Adrenal gland (tissue), 5 donors: Measurements from ENCODE around the gene NLK.

Source experiments
- POLR2A ChIP-seq, 2 donors: fragments of 450-650 bp; IDR thresholded peaks; one replicate each; pipeline ENCODE4 v1.6.1; 2017; ENCODE audit warnings: antibody characterized with exemption in 2 of 2, mild to moderate bottlenecking in 2 of 2, moderate library complexity in 1 of 2
- TF ChIP-seq, protein P1 (sequence below), 6 experiments: fragments of 450-650 bp in 4 of 6; fragments of 200-600 bp in 2 of 6; sonication (generic) in 1 of 6; IDR thresholded peaks; 1 replicate in 5 of 6; 2 replicates in 1 of 6; pipeline versions ENCODE4 v1.5.1 to v1.8.0; 2016 to 2021; ENCODE audit warnings: antibody characterized with exemption in 6 of 6, mild to moderate bottlenecking in 2 of 6, moderate library complexity in 1 of 6
- donor health status: DM: no; HTN: no; CAD: no.

DNA sequence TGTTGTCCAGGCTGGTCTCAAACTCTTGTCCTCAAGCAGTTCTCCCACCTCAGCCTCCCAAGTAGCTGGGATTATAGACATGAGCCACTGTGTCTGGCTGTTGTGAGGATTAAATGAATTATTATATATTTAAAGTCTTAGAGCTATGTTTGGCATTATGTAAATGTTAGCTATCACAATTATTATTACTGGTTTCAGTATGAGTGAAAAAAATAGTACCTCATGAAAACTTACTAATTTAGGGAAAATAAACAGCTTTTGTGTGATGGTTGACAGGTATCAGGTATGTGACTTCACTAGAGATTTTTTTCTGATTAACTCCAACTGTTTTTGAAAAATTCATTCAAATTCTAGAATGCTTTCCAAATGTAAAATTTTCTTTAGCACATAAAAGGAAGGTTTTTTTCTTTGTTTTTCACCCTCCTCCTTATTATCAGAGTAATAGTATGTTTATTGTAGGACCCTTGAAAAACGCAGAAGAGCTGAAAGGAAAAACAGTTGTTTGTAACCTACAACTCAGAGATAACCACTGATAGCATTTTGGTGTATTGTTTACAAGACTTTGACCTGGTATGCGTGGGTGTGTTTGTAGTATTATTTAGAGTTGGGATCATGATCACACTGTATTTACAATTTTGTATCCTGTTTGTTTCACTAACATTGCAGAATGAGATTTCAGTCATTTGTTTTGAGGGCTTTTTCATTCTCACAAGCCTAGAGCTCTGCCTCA, 13.2 kb downstream of the NLK start:
- TF ChIP-seq, protein P1, sequence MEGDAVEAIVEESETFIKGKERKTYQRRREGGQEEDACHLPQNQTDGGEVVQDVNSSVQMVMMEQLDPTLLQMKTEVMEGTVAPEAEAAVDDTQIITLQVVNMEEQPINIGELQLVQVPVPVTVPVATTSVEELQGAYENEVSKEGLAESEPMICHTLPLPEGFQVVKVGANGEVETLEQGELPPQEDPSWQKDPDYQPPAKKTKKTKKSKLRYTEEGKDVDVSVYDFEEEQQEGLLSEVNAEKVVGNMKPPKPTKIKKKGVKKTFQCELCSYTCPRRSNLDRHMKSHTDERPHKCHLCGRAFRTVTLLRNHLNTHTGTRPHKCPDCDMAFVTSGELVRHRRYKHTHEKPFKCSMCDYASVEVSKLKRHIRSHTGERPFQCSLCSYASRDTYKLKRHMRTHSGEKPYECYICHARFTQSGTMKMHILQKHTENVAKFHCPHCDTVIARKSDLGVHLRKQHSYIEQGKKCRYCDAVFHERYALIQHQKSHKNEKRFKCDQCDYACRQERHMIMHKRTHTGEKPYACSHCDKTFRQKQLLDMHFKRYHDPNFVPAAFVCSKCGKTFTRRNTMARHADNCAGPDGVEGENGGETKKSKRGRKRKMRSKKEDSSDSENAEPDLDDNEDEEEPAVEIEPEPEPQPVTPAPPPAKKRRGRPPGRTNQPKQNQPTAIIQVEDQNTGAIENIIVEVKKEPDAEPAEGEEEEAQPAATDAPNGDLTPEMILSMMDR (IDR thresholded peaks at IDR 0.05), result no peak
- TF ChIP-seq POLR2A (IDR thresholded peaks at IDR 0.05), result no peak
